ENCODE measurements around the gene VAV3. TPM values are rescaled to one million over a fixed set of nuclear protein-coding genes. Genes with fewer than 3 reads are reported as not detected.

Gene VAV3
- total RNA-seq, 1 donor from 2014 or later = 25.8 TPM

DNA sequence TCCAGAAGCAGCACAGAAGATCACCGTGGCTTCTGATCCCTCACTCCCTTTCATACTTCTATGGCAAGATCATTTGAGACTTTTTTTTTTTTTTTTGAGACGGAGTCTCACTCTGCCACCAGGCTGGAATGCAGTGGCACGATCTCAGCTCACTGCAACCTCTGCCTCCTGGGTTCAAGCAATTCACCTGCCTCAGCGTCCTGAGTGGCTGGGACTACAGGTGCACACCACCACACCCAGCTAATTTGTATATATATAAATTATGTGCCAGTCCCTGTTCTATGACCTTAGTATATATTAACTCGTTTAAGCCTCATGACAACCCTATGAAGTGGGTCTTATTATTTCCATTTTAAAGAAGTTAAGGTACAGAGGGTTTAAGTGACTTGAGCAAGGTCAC, 298.5 kb downstream of the VAV3 start:
- Mint-ChIP-seq H3K27me3 (ENCODE audit: unreplicated experiment) (no peaks in the 10 kb centered on the region), H3K4me1 (ENCODE audit: low read depth, unreplicated experiment) (peaks cover 1% of the 10 kb centered on the region), H3K4me3 (ENCODE audit: unreplicated experiment) (no peak overlapping the region), H3K9me3 (ENCODE audit: unreplicated experiment) (no peaks in the 10 kb centered on the region), H3K27ac (ENCODE audit: unreplicated experiment) (no peak overlapping the region), H3K36me3 (ENCODE audit: unreplicated experiment) (no peaks in the 10 kb centered on the region)
- no peak for DNase-seq
- TF ChIP-seq CTCF (IDR thresholded peaks at IDR 0.05; ENCODE audit: partially characterized antibody, unreplicated experiment) = no peak

GRCh38 chr1:107664982-107665925, 299.7 kb downstream of the VAV3 start:
- no peaks in the 10 kb centered on the region for H3K27me3 Mint-ChIP-seq (ENCODE audit: unreplicated experiment)
- H3K27ac Mint-ChIP-seq (ENCODE audit: unreplicated experiment) = no peak overlapping the region
- no peak overlapping the region for H3K4me3 Mint-ChIP-seq (ENCODE audit: unreplicated experiment)
- no peaks in the 10 kb centered on the region for H3K36me3 Mint-ChIP-seq (ENCODE audit: unreplicated experiment)
- TF ChIP-seq CTCF (IDR thresholded peaks at IDR 0.05; ENCODE audit: partially characterized antibody, unreplicated experiment) = no peak
- H3K9me3 Mint-ChIP-seq (ENCODE audit: unreplicated experiment) = no peaks in the 10 kb centered on the region
- peaks cover 1% of the 10 kb centered on the region for H3K4me1 Mint-ChIP-seq (ENCODE audit: low read depth, unreplicated experiment)
- no peak for DNase-seq

DNA sequence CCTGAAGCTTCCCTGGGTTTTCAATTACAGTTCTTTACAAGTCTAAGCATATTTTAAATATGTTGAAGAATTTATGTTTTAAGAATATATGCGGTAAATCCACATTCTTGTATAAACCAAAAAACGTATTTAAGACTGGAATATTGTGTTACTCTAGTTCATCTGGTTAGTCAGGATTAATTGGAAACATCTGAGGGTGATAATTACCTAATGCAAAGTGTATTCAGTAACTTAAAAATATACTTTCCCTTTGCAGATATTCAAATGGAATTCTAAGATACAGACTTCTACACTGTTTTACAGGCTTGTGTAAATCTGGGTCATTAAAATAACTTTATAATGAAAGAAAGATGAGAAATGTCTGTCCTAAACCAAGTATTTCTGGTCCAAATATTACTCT, 302.0 kb downstream of the VAV3 start:
- no peak overlapping the region for H3K27ac Mint-ChIP-seq (ENCODE audit: unreplicated experiment)
- H3K27me3 Mint-ChIP-seq (ENCODE audit: unreplicated experiment) = no peaks in the 10 kb centered on the region
- no peaks in the 10 kb centered on the region for H3K4me1 Mint-ChIP-seq (ENCODE audit: low read depth, unreplicated experiment)
- no peak overlapping the region for H3K4me3 Mint-ChIP-seq (ENCODE audit: unreplicated experiment)
- no peak for TF ChIP-seq CTCF (IDR thresholded peaks at IDR 0.05; ENCODE audit: partially characterized antibody, unreplicated experiment)
- DNase-seq = no peak
- no peaks in the 10 kb centered on the region for H3K36me3 Mint-ChIP-seq (ENCODE audit: unreplicated experiment)
- H3K9me3 Mint-ChIP-seq (ENCODE audit: unreplicated experiment) = no peaks in the 10 kb centered on the region

DNA sequence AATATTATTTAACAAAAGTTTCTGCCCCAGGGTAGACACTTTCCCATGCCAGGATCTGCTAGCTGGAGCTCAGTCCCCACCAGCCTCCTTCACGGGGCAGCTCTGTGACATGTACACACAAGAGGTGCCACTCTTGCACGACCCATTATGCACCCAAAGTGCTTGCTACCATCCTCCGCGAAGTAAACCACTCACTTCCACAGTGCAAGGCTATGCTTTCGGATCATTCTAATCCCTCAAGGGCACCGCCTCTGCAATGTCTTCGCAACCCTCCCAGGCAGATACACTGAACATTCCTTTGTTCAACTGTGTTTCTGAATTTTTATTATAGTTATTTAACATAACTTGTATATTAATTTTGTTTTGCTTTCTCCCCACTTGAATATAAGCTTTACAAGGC, 303.8 kb downstream of the VAV3 start:
- DNase-seq = no peak
- no peaks in the 10 kb centered on the region for H3K36me3 Mint-ChIP-seq (ENCODE audit: unreplicated experiment)
- no peaks in the 10 kb centered on the region for H3K9me3 Mint-ChIP-seq (ENCODE audit: unreplicated experiment)

More for the DNA sequence above, 303.8 kb downstream of the VAV3 start:
- Mint-ChIP-seq H3K4me3 (ENCODE audit: unreplicated experiment) (no peak overlapping the region), H3K27me3 (ENCODE audit: unreplicated experiment) (no peaks in the 10 kb centered on the region), H3K27ac (ENCODE audit: unreplicated experiment) (no peak overlapping the region), H3K4me1 (ENCODE audit: low read depth, unreplicated experiment) (no peaks in the 10 kb centered on the region)
- no peak for TF ChIP-seq CTCF (IDR thresholded peaks at IDR 0.05; ENCODE audit: partially characterized antibody, unreplicated experiment)
